ENCODE measurements around the gene CSAD.
A peak's percentile ranks its signal among the peaks of the same experiment; 100 is the strongest.

CSAD gene

DNA sequence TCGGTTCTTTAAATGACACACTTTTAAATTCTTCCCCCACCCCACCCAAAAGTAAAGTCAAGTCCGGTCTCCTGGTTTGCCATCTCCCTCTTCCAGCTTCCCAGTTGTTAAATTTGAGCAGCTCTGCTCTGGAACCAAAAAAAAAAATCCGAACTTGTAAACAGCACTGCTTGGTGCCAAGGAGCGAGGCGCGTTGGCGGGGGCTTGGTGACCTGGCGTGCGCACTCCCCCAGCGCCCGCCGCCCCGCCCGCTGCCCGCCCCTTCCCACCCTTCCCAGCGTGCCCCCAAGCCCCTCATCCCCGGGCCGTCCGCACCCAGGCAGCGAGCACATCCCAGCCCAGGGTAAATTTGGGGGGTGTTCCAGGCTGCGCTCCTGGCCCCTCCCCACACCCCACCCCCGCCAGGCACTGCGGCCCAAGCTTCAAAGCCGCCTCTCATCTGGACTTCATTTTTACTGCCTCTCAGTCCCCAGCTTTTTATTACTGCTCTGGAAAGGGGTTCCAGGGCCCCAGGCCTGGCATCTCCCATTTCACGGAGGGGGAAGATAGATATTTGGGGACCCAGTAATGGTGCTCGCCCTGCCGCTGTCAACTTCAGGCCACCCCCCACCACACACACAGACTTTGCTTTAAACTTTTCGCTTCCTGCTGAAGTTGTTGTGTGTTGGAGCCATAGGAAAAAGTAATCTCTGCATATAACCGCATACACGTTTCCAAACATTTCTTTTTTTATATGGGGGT is 38.0 kb upstream of the CSAD start:
- Histone ChIP-seq H3K23ac (ENCODE audit: low read length) (no peak overlapping the region), H3K27me3 (ENCODE audit: insufficient read depth, low read length) (peaks cover 2% of the 10 kb centered on the region), H2BK120ac (ENCODE audit: insufficient read depth, low read length, poor library complexity) (no peak overlapping the region), H2AK5ac (ENCODE audit: low read length) (no peak overlapping the region), H3K9me3 (ENCODE audit: insufficient read depth, low read depth, low read length) (peaks cover 2% of the 10 kb centered on the region), H3K79me1 (ENCODE audit: low read length) (peaks cover 21% of the 10 kb centered on the region), H3K18ac (ENCODE audit: low read length) (no peak overlapping the region), H2AFZ (ENCODE audit: insufficient read depth, low read length, poor library complexity) (no peak overlapping the region), H3K14ac (ENCODE audit: low read length) (no peak overlapping the region), H3K9ac (ENCODE audit: low read length) (no peak overlapping the region), H3K4me2 (ENCODE audit: low read length) (peak overlapping the region; percentile 98), H3K4me1 (ENCODE audit: control insufficient read depth in 1 of 2, insufficient read depth in 2 of 2, low read length in 2 of 2) (peaks cover 21 to 35% of the 10 kb centered on the region in 2 experiments), H3K79me2 (ENCODE audit: control insufficient read depth, insufficient read depth, low read length, poor library complexity) (peaks cover 4% of the 10 kb centered on the region), H3K36me3 (ENCODE audit: control insufficient read depth in 1 of 2, insufficient read depth in 2 of 2, low read length in 2 of 2) (peaks cover 11 to 15% of the 10 kb centered on the region in 2 experiments), H2BK12ac (ENCODE audit: low read length) (no peak overlapping the region), H3K4ac (ENCODE audit: low read depth, low read length) (no peak overlapping the region), H3K4me3 (ENCODE audit: low read depth, low read length) (no peak overlapping the region), H4K91ac (ENCODE audit: low read depth, low read length) (no peak overlapping the region), H4K8ac (ENCODE audit: low read depth, low read length) (no peak overlapping the region), H3K27ac (ENCODE audit: low read depth, low read length) (no peak overlapping the region), H2BK5ac (ENCODE audit: low read depth, low read length, poor library complexity) (no peak overlapping the region), H4K12ac (ENCODE audit: low read depth, low read length) (no peak overlapping the region)
- DNase-seq: no peak
- WGBS (ENCODE audit: extremely low coverage, insufficient coverage, insufficient read length): no CpG with 5 or more reads among the region's 30 CpGs

DNA sequence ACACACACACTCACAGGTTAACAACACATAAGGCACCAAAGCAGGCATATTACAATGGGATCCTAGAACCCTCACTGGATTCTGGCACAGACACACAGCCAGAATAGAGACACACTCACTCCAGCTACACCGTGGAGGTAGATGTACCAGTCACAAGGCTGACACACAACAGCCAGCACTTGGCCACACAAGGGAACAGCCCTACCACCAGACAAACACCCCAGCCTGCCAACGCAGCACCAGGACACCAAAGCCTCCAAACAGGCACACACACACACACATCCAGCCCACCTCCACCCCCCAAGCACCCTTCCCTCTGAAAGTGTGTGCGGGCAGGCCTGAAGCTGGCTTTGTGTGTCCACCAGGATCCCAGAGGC is 37.2 kb upstream of the CSAD start:
- Histone ChIP-seq H3K4ac (ENCODE audit: low read depth, low read length) (no peak overlapping the region), H3K36me3 (ENCODE audit: control insufficient read depth in 1 of 2, insufficient read depth in 2 of 2, low read length in 2 of 2) (peaks cover 17 to 19% of the 10 kb centered on the region in 2 experiments), H2BK12ac (ENCODE audit: low read length) (no peak overlapping the region), H4K91ac (ENCODE audit: low read depth, low read length) (no peak overlapping the region), H2BK5ac (ENCODE audit: low read depth, low read length, poor library complexity) (no peak overlapping the region), H3K9me3 (ENCODE audit: insufficient read depth, low read depth, low read length) (peaks cover 2% of the 10 kb centered on the region), H4K8ac (ENCODE audit: low read depth, low read length) (no peak overlapping the region), H2AFZ (ENCODE audit: insufficient read depth, low read length, poor library complexity) (no peak overlapping the region), H3K9ac (ENCODE audit: low read length) (no peak overlapping the region), H3K18ac (ENCODE audit: low read length) (no peak overlapping the region), H3K14ac (ENCODE audit: low read length) (no peak overlapping the region), H3K79me2 (ENCODE audit: control insufficient read depth, insufficient read depth, low read length, poor library complexity) (peaks cover 4% of the 10 kb centered on the region), H4K12ac (ENCODE audit: low read depth, low read length) (no peak overlapping the region), H3K23ac (ENCODE audit: low read length) (no peak overlapping the region), H3K27me3 (ENCODE audit: insufficient read depth, low read length) (peaks cover 2% of the 10 kb centered on the region), H2AK5ac (ENCODE audit: low read length) (no peak overlapping the region), H3K4me3 (ENCODE audit: low read depth, low read length) (no peak overlapping the region), H3K79me1 (ENCODE audit: low read length) (peaks cover 15% of the 10 kb centered on the region), H3K27ac (ENCODE audit: low read depth, low read length) (no peak overlapping the region), H3K4me2 (ENCODE audit: low read length) (no peak overlapping the region), H3K4me1 (ENCODE audit: control insufficient read depth in 1 of 2, insufficient read depth in 2 of 2, low read length in 2 of 2) (peaks cover 15 to 28% of the 10 kb centered on the region in 2 experiments), H2BK120ac (ENCODE audit: insufficient read depth, low read length, poor library complexity) (no peak overlapping the region)
- no peak for DNase-seq
- no CpG with 5 or more reads among the region's 3 CpGs for WGBS (ENCODE audit: extremely low coverage, insufficient coverage, insufficient read length)

DNA sequence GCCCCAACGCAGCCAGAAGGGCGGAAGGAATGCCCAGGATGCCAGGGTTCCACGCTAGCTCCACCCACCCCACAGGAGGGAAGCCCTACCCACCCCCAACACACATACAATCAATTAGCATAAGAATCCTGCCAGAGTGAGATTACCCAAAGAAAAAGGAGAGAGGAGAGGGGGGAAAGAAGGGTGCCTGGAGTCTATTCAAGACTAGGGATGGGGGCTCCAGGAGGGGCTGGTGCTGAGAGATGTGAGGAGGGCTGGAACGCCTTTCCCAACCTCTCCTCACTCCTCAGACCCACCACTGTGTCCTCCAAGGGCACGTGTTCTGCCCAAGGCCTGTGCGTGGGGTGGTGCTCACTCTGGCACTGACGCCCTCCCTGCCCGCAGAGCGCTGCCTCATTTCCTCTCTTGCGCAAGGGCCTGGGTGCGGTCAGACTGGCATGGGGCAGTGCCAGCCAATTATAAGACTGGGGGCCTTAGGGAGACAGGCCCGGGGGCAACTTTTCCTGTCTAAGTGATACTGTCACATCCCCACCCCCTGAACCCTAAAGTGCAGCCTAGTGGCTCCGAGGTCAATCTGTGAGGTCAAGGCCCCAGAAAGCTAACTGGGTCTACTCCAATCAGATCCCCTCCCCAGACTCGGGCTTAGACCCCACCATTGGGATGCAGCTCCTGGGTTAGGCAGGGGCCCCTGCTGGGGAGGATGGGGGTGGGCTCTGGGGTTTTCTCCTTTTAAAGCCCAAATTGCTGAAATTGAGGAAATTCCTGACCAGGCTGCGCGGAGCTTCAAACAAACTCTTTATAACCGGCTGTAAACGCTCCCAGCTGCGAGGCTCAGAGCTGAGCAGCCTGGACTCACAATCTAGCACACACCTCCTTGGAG is 36.6 kb upstream of the CSAD start:
- peak overlapping the region; percentile 11 for H2BK12ac ChIP-seq (ENCODE audit: low read length)
- no peak overlapping the region for H4K12ac ChIP-seq (ENCODE audit: low read depth, low read length)
- no peak overlapping the region for H2BK5ac ChIP-seq (ENCODE audit: low read depth, low read length, poor library complexity)
- DNase-seq: peak in 1 of 2 donors; percentile 18
- no peak overlapping the region for H3K4me3 ChIP-seq (ENCODE audit: low read depth, low read length)
- H3K23ac ChIP-seq (ENCODE audit: low read length): no peak overlapping the region
- peaks cover 4% of the 10 kb centered on the region for H3K79me2 ChIP-seq (ENCODE audit: control insufficient read depth, insufficient read depth, low read length, poor library complexity)
- no peak overlapping the region for H2AFZ ChIP-seq (ENCODE audit: insufficient read depth, low read length, poor library complexity)
- peaks cover 2% of the 10 kb centered on the region for H3K27me3 ChIP-seq (ENCODE audit: insufficient read depth, low read length)
- H4K8ac ChIP-seq (ENCODE audit: low read depth, low read length): no peak overlapping the region
- peak overlapping the region; percentile 19 for H3K14ac ChIP-seq (ENCODE audit: low read length)
- H3K4me1 ChIP-seq (ENCODE audit: control insufficient read depth in 1 of 2, insufficient read depth in 2 of 2, low read length in 2 of 2): peaks cover 8 to 22% of the 10 kb centered on the region in 2 experiments
- H2AK5ac ChIP-seq (ENCODE audit: low read length): peak overlapping the region; percentile 44
- H4K91ac ChIP-seq (ENCODE audit: low read depth, low read length): no peak overlapping the region
- H3K79me1 ChIP-seq (ENCODE audit: low read length): peaks cover 10% of the 10 kb centered on the region
- no peak overlapping the region for H3K4me2 ChIP-seq (ENCODE audit: low read length)
- H3K36me3 ChIP-seq (ENCODE audit: control insufficient read depth in 1 of 2, insufficient read depth in 2 of 2, low read length in 2 of 2): peaks cover 18 to 22% of the 10 kb centered on the region in 2 experiments
- no peak overlapping the region for H3K27ac ChIP-seq (ENCODE audit: low read depth, low read length)
- WGBS (ENCODE audit: extremely low coverage, insufficient coverage, insufficient read length): no CpG with 5 or more reads among the region's 19 CpGs
- no peak overlapping the region for H3K18ac ChIP-seq (ENCODE audit: low read length)
- H2BK120ac ChIP-seq (ENCODE audit: insufficient read depth, low read length, poor library complexity): no peak overlapping the region
- H3K9me3 ChIP-seq (ENCODE audit: insufficient read depth, low read depth, low read length): peaks cover 2% of the 10 kb centered on the region
- H3K9ac ChIP-seq (ENCODE audit: low read length): no peak overlapping the region
- no peak overlapping the region for H3K4ac ChIP-seq (ENCODE audit: low read depth, low read length)

DNA sequence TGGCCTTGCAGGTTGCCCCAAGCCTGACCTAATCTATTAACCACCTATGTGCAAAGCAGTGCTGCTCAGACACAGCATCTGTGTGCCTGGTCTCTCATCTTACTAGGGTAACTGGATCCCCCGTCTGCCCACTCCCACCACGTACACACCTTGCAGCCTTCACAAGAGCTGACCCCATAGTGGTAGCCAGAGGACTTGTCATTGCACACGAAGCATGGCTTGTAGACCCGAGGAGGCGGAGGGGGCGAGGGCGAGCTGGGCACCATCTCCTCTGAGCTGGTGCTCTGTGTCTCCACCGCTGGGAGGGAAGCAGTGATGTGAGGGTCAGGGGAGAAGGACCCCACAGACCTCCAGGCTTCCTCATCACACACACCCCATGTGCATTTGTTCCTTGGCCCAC is 34.8 kb upstream of the CSAD start:
- Histone ChIP-seq H3K9me3 (ENCODE audit: insufficient read depth, low read depth, low read length) (peaks cover 2% of the 10 kb centered on the region), H3K79me2 (ENCODE audit: control insufficient read depth, insufficient read depth, low read length, poor library complexity) (no peaks in the 10 kb centered on the region), H4K8ac (ENCODE audit: low read depth, low read length) (no peak overlapping the region), H2BK5ac (ENCODE audit: low read depth, low read length, poor library complexity) (no peak overlapping the region), H2BK12ac (ENCODE audit: low read length) (no peak overlapping the region), H3K4me3 (ENCODE audit: low read depth, low read length) (no peak overlapping the region), H2AK5ac (ENCODE audit: low read length) (no peak overlapping the region), H3K4me1 (ENCODE audit: control insufficient read depth in 1 of 2, insufficient read depth in 2 of 2, low read length in 2 of 2) (peaks cover 8 to 21% of the 10 kb centered on the region in 2 experiments), H2BK120ac (ENCODE audit: insufficient read depth, low read length, poor library complexity) (no peak overlapping the region), H4K12ac (ENCODE audit: low read depth, low read length) (no peak overlapping the region), H3K4me2 (ENCODE audit: low read length) (no peak overlapping the region), H3K27ac (ENCODE audit: low read depth, low read length) (no peak overlapping the region), H3K23ac (ENCODE audit: low read length) (no peak overlapping the region), H3K9ac (ENCODE audit: low read length) (no peak overlapping the region), H3K27me3 (ENCODE audit: insufficient read depth, low read length) (peaks cover 2% of the 10 kb centered on the region), H4K91ac (ENCODE audit: low read depth, low read length) (no peak overlapping the region), H3K18ac (ENCODE audit: low read length) (no peak overlapping the region), H3K36me3 (ENCODE audit: control insufficient read depth in 1 of 2, insufficient read depth in 2 of 2, low read length in 2 of 2) (peaks cover 30 to 36% of the 10 kb centered on the region in 2 experiments), H3K14ac (ENCODE audit: low read length) (no peak overlapping the region), H3K79me1 (ENCODE audit: low read length) (peaks cover 5% of the 10 kb centered on the region), H3K4ac (ENCODE audit: low read depth, low read length) (no peak overlapping the region), H2AFZ (ENCODE audit: insufficient read depth, low read length, poor library complexity) (no peak overlapping the region)
- DNase-seq: no peak
- no CpG with 5 or more reads among the region's 8 CpGs for whole genome bisulfite sequencing (ENCODE audit: extremely low coverage, insufficient coverage, insufficient read length)
